H1 (cell line): ENCODE measurements around the gene VWA5B2.

ENCODE experiments used
- ASH2L ChIP-seq: fragments of 200-600, 300-600 bp; sonication (generic); IDR thresholded peaks from one replicate; pipeline ENCODE4 v1.7.1; 2017; ENCODE audit warnings: low read length
- CBX5 ChIP-seq: fragments of 300-800, 300-1000 bp; sonication (generic); IDR thresholded peaks from 2 replicates; pipeline ENCODE4 v1.7.1; 2016; ENCODE audit warnings: antibody characterized with exemption, low read length, low read depth
- GABPA ChIP-seq: IDR thresholded peaks from 2 replicates; pipeline ENCODE4 v1.6.1; 2011; ENCODE audit warnings: mild to moderate bottlenecking, low read length, moderate library complexity, borderline replicate concordance; ENCODE audit not compliant: insufficient read depth
- HDAC2 ChIP-seq, 2 experiments: fragments of 300-600 bp in 1 of 2; sonication (generic) in 1 of 2; IDR thresholded peaks; 2 replicates each; pipeline ENCODE4 v1.6.1; 2011 to 2012; ENCODE audit warnings: low read depth in 2 of 2, low read length in 2 of 2, mild to moderate bottlenecking in 2 of 2, moderate library complexity in 2 of 2, borderline replicate concordance in 1 of 2, inconsistent platforms in 1 of 2
- POLR2A ChIP-seq, 2 experiments: IDR thresholded peaks; 1 replicate in 1 of 2; 2 replicates in 1 of 2; pipeline ENCODE4 v1.6.1; 2011; ENCODE audit warnings: low read depth in 2 of 2, low read length in 2 of 2, mild to moderate bottlenecking in 2 of 2; ENCODE audit errors: control extremely low read depth in 1 of 2
- POLR2AphosphoS5 ChIP-seq: IDR thresholded peaks from 2 replicates; pipeline ENCODE4 v1.6.1; 2011; ENCODE audit warnings: low read depth, low read length
- SP1 ChIP-seq: IDR thresholded peaks from 2 replicates; pipeline ENCODE4 v1.6.1; 2011; ENCODE audit warnings: low read depth, low read length
- SRF ChIP-seq: IDR thresholded peaks from 2 replicates; pipeline ENCODE4 v1.6.1; 2011; ENCODE audit warnings: mild to moderate bottlenecking, low read depth, low read length, moderate library complexity
- TAF1 ChIP-seq: IDR thresholded peaks from 2 replicates; pipeline ENCODE4 v1.6.1; 2011; ENCODE audit warnings: mild to moderate bottlenecking, low read depth, low read length
- TCF12 ChIP-seq: IDR thresholded peaks from 2 replicates; pipeline ENCODE4 v1.6.1; 2011; ENCODE audit warnings: low read depth, mild to moderate bottlenecking, low read length
- YY1 ChIP-seq: IDR thresholded peaks from 2 replicates; pipeline ENCODE4 v1.6.1; 2011; ENCODE audit warnings: low read depth, mild to moderate bottlenecking, low read length
- ZNF274 ChIP-seq: IDR thresholded peaks from 2 replicates; pipeline ENCODE4 v1.7.0; 2012; ENCODE audit warnings: low read length, borderline replicate concordance; ENCODE audit errors: extremely low read depth
- TF ChIP-seq, protein P1 (sequence below), 3 experiments: IDR thresholded peaks; 1 replicate in 2 of 3; 2 replicates in 1 of 3; pipeline versions ENCODE4 v1.5.1 to v1.6.1; 2011; ENCODE audit warnings: low read length in 3 of 3, mild to moderate bottlenecking in 3 of 3, inconsistent platforms in 2 of 3, low read depth in 1 of 3, moderate library complexity in 1 of 3; ENCODE audit not compliant: insufficient read depth in 1 of 3; ENCODE audit errors: control extremely low read depth in 1 of 3
- TF ChIP-seq, protein P2 (sequence below): IDR thresholded peaks from 2 replicates; pipeline ENCODE4 v1.6.1; 2011; ENCODE audit warnings: low read length, improper control_type of control experiment

DNA sequence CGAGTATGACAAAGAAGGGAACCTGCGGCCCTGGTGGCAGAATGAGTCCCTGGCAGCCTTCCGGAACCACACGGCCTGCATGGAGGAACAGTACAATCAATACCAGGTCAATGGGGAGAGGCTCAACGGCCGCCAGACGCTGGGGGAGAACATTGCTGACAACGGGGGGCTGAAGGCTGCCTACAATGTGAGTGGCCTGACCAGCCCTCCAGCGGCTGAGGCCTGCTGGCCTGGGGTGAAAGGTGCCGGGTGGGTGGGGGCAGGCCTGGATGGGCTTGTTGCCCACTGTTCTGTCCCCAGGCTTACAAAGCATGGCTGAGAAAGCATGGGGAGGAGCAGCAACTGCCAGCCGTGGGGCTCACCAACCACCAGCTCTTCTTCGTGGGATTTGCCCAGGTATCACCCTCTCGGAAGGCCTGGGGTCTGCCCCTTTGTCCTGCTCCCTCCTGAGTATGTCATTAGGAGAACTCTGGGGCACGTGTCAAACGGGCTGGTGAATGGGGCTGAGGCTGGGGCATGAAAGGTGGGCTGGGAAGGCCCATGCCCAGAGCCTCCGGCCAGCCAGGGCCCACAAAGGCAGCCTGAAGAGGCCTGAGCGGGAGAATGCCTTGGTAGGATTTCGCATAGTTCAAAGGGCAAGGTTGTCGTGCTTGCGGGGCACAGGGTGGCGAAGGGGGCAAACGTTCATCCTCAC is 61.8 kb downstream of the VWA5B2 start:
- TF ChIP-seq, protein P1, sequence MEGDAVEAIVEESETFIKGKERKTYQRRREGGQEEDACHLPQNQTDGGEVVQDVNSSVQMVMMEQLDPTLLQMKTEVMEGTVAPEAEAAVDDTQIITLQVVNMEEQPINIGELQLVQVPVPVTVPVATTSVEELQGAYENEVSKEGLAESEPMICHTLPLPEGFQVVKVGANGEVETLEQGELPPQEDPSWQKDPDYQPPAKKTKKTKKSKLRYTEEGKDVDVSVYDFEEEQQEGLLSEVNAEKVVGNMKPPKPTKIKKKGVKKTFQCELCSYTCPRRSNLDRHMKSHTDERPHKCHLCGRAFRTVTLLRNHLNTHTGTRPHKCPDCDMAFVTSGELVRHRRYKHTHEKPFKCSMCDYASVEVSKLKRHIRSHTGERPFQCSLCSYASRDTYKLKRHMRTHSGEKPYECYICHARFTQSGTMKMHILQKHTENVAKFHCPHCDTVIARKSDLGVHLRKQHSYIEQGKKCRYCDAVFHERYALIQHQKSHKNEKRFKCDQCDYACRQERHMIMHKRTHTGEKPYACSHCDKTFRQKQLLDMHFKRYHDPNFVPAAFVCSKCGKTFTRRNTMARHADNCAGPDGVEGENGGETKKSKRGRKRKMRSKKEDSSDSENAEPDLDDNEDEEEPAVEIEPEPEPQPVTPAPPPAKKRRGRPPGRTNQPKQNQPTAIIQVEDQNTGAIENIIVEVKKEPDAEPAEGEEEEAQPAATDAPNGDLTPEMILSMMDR (IDR thresholded peaks at IDR 0.05; ENCODE audit: control extremely low read depth in 1 of 3, insufficient read depth in 1 of 3, low read depth in 1 of 3, low read length in 3 of 3): no peak
- no peak for TF ChIP-seq TAF1
- no peak for TF ChIP-seq GABPA
- TF ChIP-seq POLR2A (IDR thresholded peaks at IDR 0.05; ENCODE audit: control extremely low read depth in 1 of 2, low read depth in 2 of 2, low read length in 2 of 2): no peak
- TF ChIP-seq ZNF274: no peak
- TF ChIP-seq SP1: no peak
- TF ChIP-seq, protein P2, sequence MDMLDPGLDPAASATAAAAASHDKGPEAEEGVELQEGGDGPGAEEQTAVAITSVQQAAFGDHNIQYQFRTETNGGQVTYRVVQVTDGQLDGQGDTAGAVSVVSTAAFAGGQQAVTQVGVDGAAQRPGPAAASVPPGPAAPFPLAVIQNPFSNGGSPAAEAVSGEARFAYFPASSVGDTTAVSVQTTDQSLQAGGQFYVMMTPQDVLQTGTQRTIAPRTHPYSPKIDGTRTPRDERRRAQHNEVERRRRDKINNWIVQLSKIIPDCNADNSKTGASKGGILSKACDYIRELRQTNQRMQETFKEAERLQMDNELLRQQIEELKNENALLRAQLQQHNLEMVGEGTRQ: no peak
- TF ChIP-seq ASH2L: no peak
- no peak for TF ChIP-seq CBX5
- TF ChIP-seq POLR2AphosphoS5: no peak
- TF ChIP-seq YY1: no peak
- TF ChIP-seq TCF12: no peak
- TF ChIP-seq HDAC2 (IDR thresholded peaks at IDR 0.05; ENCODE audit: borderline replicate concordance in 1 of 2, low read depth in 2 of 2, low read length in 2 of 2): no peak
- TF ChIP-seq SRF: no peak
